ENCODE measurements around the gene DSCAML1. TPM values are rescaled to one million over a fixed set of nuclear protein-coding genes. Genes with fewer than 3 reads are reported as not detected.

DSCAML1 gene
- total RNA-seq, 4 donors from 2014 or later: 2.9 to 5.8 (median 3.3) TPM

DNA sequence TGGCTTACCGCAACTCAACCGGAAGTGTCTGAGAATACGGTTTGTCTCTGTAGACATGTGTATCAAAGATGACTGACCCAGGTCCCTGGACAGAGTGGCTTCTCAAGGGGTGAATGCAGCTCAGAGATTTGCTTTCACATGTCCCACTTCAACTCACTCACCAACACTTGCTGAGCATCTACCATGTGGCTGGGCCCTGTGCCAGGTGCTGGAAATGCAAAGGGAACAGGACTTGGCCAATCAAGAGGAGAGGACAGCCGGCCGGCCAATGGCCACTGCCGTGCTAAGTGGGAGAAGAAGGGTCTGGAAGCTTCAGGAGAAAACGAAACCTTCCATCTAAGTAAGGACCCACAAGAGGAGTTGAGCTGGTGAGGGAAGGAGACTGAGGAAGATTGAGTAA, 318.1 kb downstream of the DSCAML1 start:
- no peaks in the 10 kb centered on the region for H3K36me3 ChIP-seq
- H3K27ac ChIP-seq: no peak overlapping the region
- peaks cover 0 to 4% (median 0%) of the 10 kb centered on the region in 4 donors for H3K4me1 ChIP-seq
- H3K27me3 ChIP-seq: no peaks in the 10 kb centered on the region
- H3K4me3 ChIP-seq: no peak overlapping the region
- intact Hi-C loops (cut with DNase I; ENCODE audit: low total_unique reads): no loop called here
- in situ Hi-C loops (cut with MboI; ENCODE audit: low pct_ligation_motif_present in 1 of 4, low pct_unique_long_range_greater_than_20kb in 1 of 4, low sequenced_read_pairs in 3 of 4): no loop called here
- no peak for DNase-seq
- WGBS, 2 donors (ENCODE audit: low coverage in 1 of 2): 75 to 87% methylated on average over 4 to 7 of the region's 7 CpGs
- TF ChIP-seq EP300 (IDR thresholded peaks at IDR 0.05; ENCODE audit: low read depth) (no peak), POLR2AphosphoS5 (IDR thresholded peaks at IDR 0.05) (no peak), POLR2A (IDR thresholded peaks at IDR 0.05) (no peak)
- TF ChIP-seq, protein P1, sequence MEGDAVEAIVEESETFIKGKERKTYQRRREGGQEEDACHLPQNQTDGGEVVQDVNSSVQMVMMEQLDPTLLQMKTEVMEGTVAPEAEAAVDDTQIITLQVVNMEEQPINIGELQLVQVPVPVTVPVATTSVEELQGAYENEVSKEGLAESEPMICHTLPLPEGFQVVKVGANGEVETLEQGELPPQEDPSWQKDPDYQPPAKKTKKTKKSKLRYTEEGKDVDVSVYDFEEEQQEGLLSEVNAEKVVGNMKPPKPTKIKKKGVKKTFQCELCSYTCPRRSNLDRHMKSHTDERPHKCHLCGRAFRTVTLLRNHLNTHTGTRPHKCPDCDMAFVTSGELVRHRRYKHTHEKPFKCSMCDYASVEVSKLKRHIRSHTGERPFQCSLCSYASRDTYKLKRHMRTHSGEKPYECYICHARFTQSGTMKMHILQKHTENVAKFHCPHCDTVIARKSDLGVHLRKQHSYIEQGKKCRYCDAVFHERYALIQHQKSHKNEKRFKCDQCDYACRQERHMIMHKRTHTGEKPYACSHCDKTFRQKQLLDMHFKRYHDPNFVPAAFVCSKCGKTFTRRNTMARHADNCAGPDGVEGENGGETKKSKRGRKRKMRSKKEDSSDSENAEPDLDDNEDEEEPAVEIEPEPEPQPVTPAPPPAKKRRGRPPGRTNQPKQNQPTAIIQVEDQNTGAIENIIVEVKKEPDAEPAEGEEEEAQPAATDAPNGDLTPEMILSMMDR (IDR thresholded peaks at IDR 0.05): no peak
- no peaks in the 10 kb centered on the region for H3K9me3 ChIP-seq

DNA sequence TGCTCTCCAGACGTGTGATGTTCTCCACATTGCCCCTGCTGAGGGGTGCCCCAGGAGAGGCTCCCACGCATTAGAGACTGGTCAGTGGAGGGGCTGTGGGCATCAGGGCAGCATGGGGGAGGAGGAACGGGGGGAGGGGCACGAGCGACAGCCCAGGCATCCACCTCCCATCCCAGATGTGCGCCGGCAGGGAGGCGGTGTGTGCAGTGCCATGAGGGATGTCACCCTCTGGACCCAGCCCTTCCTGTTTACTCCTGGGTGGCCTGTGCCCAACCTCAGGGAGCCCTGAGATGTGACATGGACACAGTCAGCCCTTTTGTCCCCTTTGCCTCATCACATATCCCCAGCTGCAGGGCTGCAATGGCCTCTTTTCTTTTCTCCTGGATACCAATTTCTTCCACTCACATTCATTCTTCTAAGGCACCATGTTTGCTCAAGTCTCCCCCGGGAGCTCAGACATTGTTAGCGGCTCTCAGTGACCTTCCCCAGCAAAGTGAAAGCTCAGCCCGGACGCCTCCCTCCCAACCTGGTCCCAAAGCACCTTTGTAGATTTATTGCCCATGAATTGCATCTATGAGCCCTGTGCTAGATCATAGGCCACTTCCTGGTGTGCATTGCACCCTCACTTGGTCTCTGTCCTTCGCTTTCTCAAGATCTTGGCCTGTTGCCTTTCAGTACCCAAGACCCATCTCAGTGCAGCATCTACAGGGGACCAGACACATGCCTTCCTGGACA, 318.7 kb downstream of the DSCAML1 start:
- DNase-seq: peak; percentile 35
- Histone ChIP-seq H3K36me3 (no peaks in the 10 kb centered on the region), H3K9me3 (no peaks in the 10 kb centered on the region), H3K27me3 (no peaks in the 10 kb centered on the region), H3K4me3 (no peak overlapping the region), H3K27ac (no peak overlapping the region), H3K4me1 (peaks cover 0 to 4% (median 0%) of the 10 kb centered on the region in 4 donors)
- no peak for TF ChIP-seq EP300 (IDR thresholded peaks at IDR 0.05; ENCODE audit: low read depth)
- TF ChIP-seq, protein P1 (IDR thresholded peaks at IDR 0.05): no peak
- no peak for TF ChIP-seq POLR2AphosphoS5 (IDR thresholded peaks at IDR 0.05)
- no peak for TF ChIP-seq POLR2A (IDR thresholded peaks at IDR 0.05)
- in situ Hi-C loops (cut with MboI; ENCODE audit: low pct_ligation_motif_present in 1 of 4, low pct_unique_long_range_greater_than_20kb in 1 of 4, low sequenced_read_pairs in 3 of 4): no loop called here
- 60% methylated on average over 10 of the region's 13 CpGs; no CpG with 5 or more reads in 1 of the 2 donors for WGBS, 2 donors (ENCODE audit: low coverage in 1 of 2)
- intact Hi-C loops (cut with DNase I; ENCODE audit: low total_unique reads): no loop called here

DNA sequence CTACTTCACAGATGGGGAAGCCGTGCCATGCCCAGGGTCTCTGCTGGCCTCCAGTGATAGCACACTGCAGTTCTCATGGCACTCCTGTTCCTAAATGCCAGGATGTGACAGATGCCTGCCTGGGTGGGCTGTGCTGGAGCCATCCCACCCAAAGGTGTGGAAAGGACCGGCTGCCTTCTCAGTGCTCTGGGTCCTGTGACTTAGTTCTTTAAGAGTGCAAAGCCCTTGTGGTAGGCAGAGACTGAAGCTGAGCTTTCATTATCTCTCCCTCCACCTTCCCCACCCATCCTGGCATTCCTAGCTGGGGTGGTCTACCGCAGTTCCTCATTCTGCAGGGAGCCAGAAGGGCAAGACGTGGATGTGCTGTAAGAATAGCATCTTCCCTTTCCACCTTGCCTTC, 319.3 kb downstream of the DSCAML1 start:
- in situ Hi-C loops (cut with MboI; ENCODE audit: low pct_ligation_motif_present in 1 of 4, low pct_unique_long_range_greater_than_20kb in 1 of 4, low sequenced_read_pairs in 3 of 4) (no loop called here), intact Hi-C loops (cut with DNase I; ENCODE audit: low total_unique reads) (no loop called here)
- Histone ChIP-seq H3K27me3 (no peaks in the 10 kb centered on the region), H3K9me3 (no peaks in the 10 kb centered on the region), H3K27ac (no peak overlapping the region), H3K4me3 (no peak overlapping the region), H3K4me1 (peaks cover 0 to 4% (median 0%) of the 10 kb centered on the region in 4 donors), H3K36me3 (no peaks in the 10 kb centered on the region)
- no peak for TF ChIP-seq POLR2AphosphoS5 (IDR thresholded peaks at IDR 0.05)
- no peak for TF ChIP-seq POLR2A (IDR thresholded peaks at IDR 0.05)
- no peak for TF ChIP-seq EP300 (IDR thresholded peaks at IDR 0.05; ENCODE audit: low read depth)
- TF ChIP-seq, protein P1 (IDR thresholded peaks at IDR 0.05): no peak
- no peak for DNase-seq
- WGBS, 2 donors (ENCODE audit: low coverage in 1 of 2): 75 to 83% methylated on average over 1 to 4 of the region's 4 CpGs

DNA sequence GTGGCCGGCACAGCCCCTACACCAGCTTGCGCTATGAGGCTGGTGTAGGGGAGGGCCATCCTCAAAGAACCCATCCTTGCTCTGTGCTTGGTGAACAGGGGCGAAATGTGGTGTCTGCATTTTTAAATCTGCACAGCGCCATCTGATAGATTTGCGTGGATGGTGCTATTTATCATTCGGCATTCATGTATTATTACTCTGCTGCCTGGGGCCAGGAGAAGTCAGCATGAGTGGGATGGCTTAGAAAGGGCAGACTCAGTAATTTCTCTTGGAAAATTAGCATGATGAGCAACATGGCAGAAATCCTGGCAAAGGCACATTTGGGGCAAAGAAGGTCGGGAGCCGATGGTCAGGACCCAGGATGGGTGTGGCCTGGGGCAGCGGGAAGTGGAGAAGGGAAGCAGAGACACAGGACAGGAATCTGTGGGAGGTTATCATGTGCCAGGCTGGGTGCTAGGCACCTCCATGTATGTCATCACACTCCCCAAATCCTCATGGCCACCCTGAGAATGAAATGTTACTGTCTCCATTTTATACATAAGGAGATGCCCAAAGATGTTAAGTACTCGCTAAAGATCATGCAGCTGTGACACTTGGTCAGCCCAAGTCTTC, 320.4 kb downstream of the DSCAML1 start:
- H3K36me3 ChIP-seq: no peaks in the 10 kb centered on the region
- H3K27me3 ChIP-seq: no peaks in the 10 kb centered on the region
- H3K4me3 ChIP-seq: no peak overlapping the region
- 83 to 85% methylated on average over 4 to 10 of the region's 10 CpGs for WGBS, 2 donors (ENCODE audit: low coverage in 1 of 2)
- no peaks in the 10 kb centered on the region for H3K9me3 ChIP-seq
- H3K27ac ChIP-seq: no peak overlapping the region
- peaks cover 0 to 4% (median 0%) of the 10 kb centered on the region in 4 donors for H3K4me1 ChIP-seq
- in situ Hi-C loops (cut with MboI; ENCODE audit: low pct_ligation_motif_present in 1 of 4, low pct_unique_long_range_greater_than_20kb in 1 of 4, low sequenced_read_pairs in 3 of 4): no loop called here
- TF ChIP-seq EP300 (IDR thresholded peaks at IDR 0.05; ENCODE audit: low read depth) (no peak), POLR2AphosphoS5 (IDR thresholded peaks at IDR 0.05) (no peak), POLR2A (IDR thresholded peaks at IDR 0.05) (no peak)
- TF ChIP-seq, protein P1 (IDR thresholded peaks at IDR 0.05): no peak
- DNase-seq: no peak
- intact Hi-C loops (cut with DNase I; ENCODE audit: low total_unique reads): no loop called here
